Endodermal cell (in vitro differentiated cells): ENCODE measurements around the gene WLS. TPM values are rescaled to one million over a fixed set of nuclear protein-coding genes. Genes with fewer than 3 reads are reported as not detected.

Experiments
- DNase-seq: peaks from one replicate; pipeline ENCODE4 v3.0.0-alpha.2; 2017
- H3K27ac ChIP-seq: 2 replicates; pipeline ENCODE4 v1.5.1; 2013; ENCODE audit warnings: mild to moderate bottlenecking, low read depth, low read length, moderate library complexity
- H3K27me3 ChIP-seq: 2 replicates; pipeline ENCODE4 v1.6.1; 2013; ENCODE audit warnings: mild to moderate bottlenecking, low read length, moderate library complexity; ENCODE audit not compliant: insufficient read depth, control insufficient read depth, poor library complexity, severe bottlenecking
- H3K36me3 ChIP-seq: 2 replicates; pipeline ENCODE4 v1.7.0; 2013; ENCODE audit warnings: mild to moderate bottlenecking, low read length, moderate library complexity; ENCODE audit not compliant: control insufficient read depth, insufficient read depth
- H3K4me1 ChIP-seq: one replicate; pipeline ENCODE4 v1.7.0; 2013; ENCODE audit warnings: low read length; ENCODE audit not compliant: control insufficient read depth, insufficient read depth
- H3K4me3 ChIP-seq: 2 replicates; pipeline ENCODE4 v1.5.1; 2013; ENCODE audit warnings: mild to moderate bottlenecking, low read length, moderate library complexity
- H3K9ac ChIP-seq: 2 replicates; pipeline ENCODE4 v1.6.1; 2013; ENCODE audit warnings: mild to moderate bottlenecking, low read length, moderate library complexity; ENCODE audit not compliant: poor library complexity, severe bottlenecking; ENCODE audit errors: extremely low read depth
- H3K9me3 ChIP-seq: 2 replicates; pipeline ENCODE4 v1.6.1; 2013; ENCODE audit warnings: mild to moderate bottlenecking, low read length, moderate library complexity; ENCODE audit not compliant: control insufficient read depth
- H3K27ac Mint-ChIP-seq: 2 replicates; pipeline ENCODE4 v1.8.0; 2020; ENCODE audit warnings: mixed read lengths
- H3K27me3 Mint-ChIP-seq: 2 replicates; pipeline ENCODE4 v1.8.0; 2021; ENCODE audit warnings: mild to moderate bottlenecking, mixed read lengths; ENCODE audit not compliant: insufficient read depth
- H3K36me3 Mint-ChIP-seq: 2 replicates; pipeline ENCODE4 v1.8.0; 2020; ENCODE audit warnings: low read depth, mixed read lengths
- H3K4me1 Mint-ChIP-seq: 2 replicates; pipeline ENCODE4 v1.8.0; 2020; ENCODE audit warnings: mixed read lengths
- H3K4me3 Mint-ChIP-seq: 2 replicates; pipeline ENCODE4 v1.8.0; 2020; ENCODE audit warnings: mild to moderate bottlenecking, moderate library complexity, mixed read lengths
- H3K9me3 Mint-ChIP-seq: 2 replicates; pipeline ENCODE4 v1.8.0; 2020; ENCODE audit warnings: mild to moderate bottlenecking, mixed read lengths
- WGBS, 2 experiments: methylation state at CpG; one replicate each; pipeline versions ENCODE4 v1.1.5 to v1.1.7; 2013; ENCODE audit warnings: missing lambda C conversion rate in 2 of 2, mixed read lengths in 1 of 2; ENCODE audit not compliant: insufficient coverage in 1 of 2, insufficient read length in 1 of 2; 5-methylcytosine and 5-hydroxymethylcytosine counted together
- total RNA-seq, 2 donors: library from RNA; stranded (reverse); fragmentation: NEBNext Ultra II Directional in 1 of 2; extraction: Animal tissue kit (Norgen Biotek cat#: 25700) in 1 of 2; gene quantifications; 2 replicates in 1 of 2; 3 replicates in 1 of 2; pipeline ENCODE4 v1.2.1, GENCODE V29; 2021
- TF ChIP-seq, protein P1 (sequence below): fragments of 200-600 bp; sonication (generic); conservative IDR thresholded peaks from 2 replicates; pipeline ENCODE4 v1.5.0; 2021; ENCODE audit warnings: antibody characterized with exemption, mild to moderate bottlenecking

The WLS gene
- total RNA-seq, 2 donors from 2014 or later: 90.8 to 115 TPM

DNA sequence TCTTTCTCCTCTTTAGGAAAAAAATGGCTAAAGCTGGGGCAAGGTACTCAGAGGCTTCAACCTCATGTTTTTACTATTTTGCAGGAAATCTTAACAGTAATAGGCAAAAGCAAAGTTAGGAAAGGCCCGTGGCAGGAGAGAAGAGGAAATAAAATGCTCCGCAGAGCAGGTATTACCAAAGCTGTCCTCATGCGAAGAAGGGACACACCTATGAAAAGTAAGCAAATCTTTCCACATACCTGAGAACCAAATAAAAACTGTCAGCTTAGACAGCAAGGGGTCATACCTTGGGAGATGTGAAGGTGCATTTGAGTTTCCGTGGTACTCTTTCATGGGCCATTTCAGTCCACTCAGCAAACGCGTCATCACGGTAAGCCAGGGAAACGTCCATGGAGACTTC is 73.5 kb downstream of the WLS start:
- peak; percentile 26 for DNase-seq
- H3K9me3 Mint-ChIP-seq: no peaks in the 10 kb centered on the region
- no peaks in the 10 kb centered on the region for H3K27me3 ChIP-seq
- H3K9ac ChIP-seq: no peak overlapping the region
- TF ChIP-seq, protein P1, sequence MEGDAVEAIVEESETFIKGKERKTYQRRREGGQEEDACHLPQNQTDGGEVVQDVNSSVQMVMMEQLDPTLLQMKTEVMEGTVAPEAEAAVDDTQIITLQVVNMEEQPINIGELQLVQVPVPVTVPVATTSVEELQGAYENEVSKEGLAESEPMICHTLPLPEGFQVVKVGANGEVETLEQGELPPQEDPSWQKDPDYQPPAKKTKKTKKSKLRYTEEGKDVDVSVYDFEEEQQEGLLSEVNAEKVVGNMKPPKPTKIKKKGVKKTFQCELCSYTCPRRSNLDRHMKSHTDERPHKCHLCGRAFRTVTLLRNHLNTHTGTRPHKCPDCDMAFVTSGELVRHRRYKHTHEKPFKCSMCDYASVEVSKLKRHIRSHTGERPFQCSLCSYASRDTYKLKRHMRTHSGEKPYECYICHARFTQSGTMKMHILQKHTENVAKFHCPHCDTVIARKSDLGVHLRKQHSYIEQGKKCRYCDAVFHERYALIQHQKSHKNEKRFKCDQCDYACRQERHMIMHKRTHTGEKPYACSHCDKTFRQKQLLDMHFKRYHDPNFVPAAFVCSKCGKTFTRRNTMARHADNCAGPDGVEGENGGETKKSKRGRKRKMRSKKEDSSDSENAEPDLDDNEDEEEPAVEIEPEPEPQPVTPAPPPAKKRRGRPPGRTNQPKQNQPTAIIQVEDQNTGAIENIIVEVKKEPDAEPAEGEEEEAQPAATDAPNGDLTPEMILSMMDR: no peak
- no peak overlapping the region for H3K4me3 Mint-ChIP-seq
- peaks cover 46% of the 10 kb centered on the region for H3K4me1 Mint-ChIP-seq
- H3K9me3 ChIP-seq: no peaks in the 10 kb centered on the region
- H3K27ac Mint-ChIP-seq: no peak overlapping the region
- no peak overlapping the region for H3K4me3 ChIP-seq
- H3K36me3 ChIP-seq: peaks cover 54% of the 10 kb centered on the region
- H3K36me3 Mint-ChIP-seq: peaks cover 19% of the 10 kb centered on the region
- peaks cover 40% of the 10 kb centered on the region for H3K27me3 Mint-ChIP-seq
- 93 to 96% methylated on average over 6 to 8 of the region's 8 CpGs for WGBS, 2 experiments
- no peak overlapping the region for H3K27ac ChIP-seq
- H3K4me1 ChIP-seq: peaks cover 35% of the 10 kb centered on the region

DNA sequence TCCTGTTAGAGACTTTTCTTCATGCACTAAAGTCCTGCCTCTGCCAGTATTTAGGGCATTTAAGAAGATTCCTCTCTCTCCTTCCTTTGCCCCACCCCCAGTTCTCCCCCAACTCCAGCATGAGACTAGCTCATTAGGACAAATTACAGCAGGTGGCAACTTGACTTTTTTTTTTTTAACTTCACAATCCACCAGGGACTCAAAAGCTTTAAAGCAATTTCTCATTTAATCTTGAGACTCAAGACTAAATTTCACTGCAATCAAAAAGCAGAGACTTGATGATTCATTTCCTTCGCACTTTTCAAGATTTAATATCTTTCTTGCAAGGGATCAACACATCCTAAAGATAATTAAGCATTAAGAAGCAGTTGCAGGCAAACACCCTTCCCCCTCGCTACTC is 74.9 kb downstream of the WLS start:
- no peak for DNase-seq
- WGBS, 2 experiments: 94 to 100% methylated on average over 2 of the region's 2 CpGs
- no peak overlapping the region for H3K9ac ChIP-seq
- H3K4me3 Mint-ChIP-seq: no peak overlapping the region
- H3K9me3 Mint-ChIP-seq: no peaks in the 10 kb centered on the region
- no peaks in the 10 kb centered on the region for H3K9me3 ChIP-seq
- no peak overlapping the region for H3K27ac ChIP-seq
- H3K27me3 Mint-ChIP-seq: peaks cover 30% of the 10 kb centered on the region
- no peak overlapping the region for H3K27ac Mint-ChIP-seq
- peaks cover 35% of the 10 kb centered on the region for H3K4me1 ChIP-seq
- H3K4me3 ChIP-seq: peak overlapping the region; percentile 20
- TF ChIP-seq, protein P1: no peak
- H3K4me1 Mint-ChIP-seq: peaks cover 46% of the 10 kb centered on the region
- H3K36me3 ChIP-seq: peaks cover 55% of the 10 kb centered on the region
- no peaks in the 10 kb centered on the region for H3K27me3 ChIP-seq
- peaks cover 18% of the 10 kb centered on the region for H3K36me3 Mint-ChIP-seq

- H3K4me3 ChIP-seq: no peak overlapping the region
- TF ChIP-seq, protein P1: no peak
- Mint-ChIP-seq H3K36me3 (peaks cover 26% of the 10 kb centered on the region), H3K9me3 (no peaks in the 10 kb centered on the region), H3K4me1 (peaks cover 35% of the 10 kb centered on the region), H3K27ac (no peak overlapping the region), H3K4me3 (no peak overlapping the region), H3K27me3 (no peaks in the 10 kb centered on the region)
- peaks cover 90% of the 10 kb centered on the region for H3K36me3 ChIP-seq
- H3K27ac ChIP-seq: no peak overlapping the region
- H3K9me3 ChIP-seq: no peaks in the 10 kb centered on the region
- no peak overlapping the region for H3K9ac ChIP-seq
- no peaks in the 10 kb centered on the region for H3K27me3 ChIP-seq
- DNase-seq: peak; percentile 55
- WGBS, 2 experiments: 33 to 62% methylated on average over 1 to 3 of the region's 3 CpGs
- peaks cover 36% of the 10 kb centered on the region for H3K4me1 ChIP-seq
These were observed 80.6 kb downstream of the WLS start for GRCh38 chr1:68151690-68152089.
